ENCODE measurements around the gene DLX5. TPM values are rescaled to one million over a fixed set of nuclear protein-coding genes. Genes with fewer than 3 reads are reported as not detected.

DLX5 gene
- total RNA-seq, 2 donors from 2014 or later, result not detected

GRCh38 chr7:96987719-96988118, 36.9 kb downstream of the DLX5 start:
- DNase-seq (ENCODE audit: low spot score in 2 of 2), result no peak
- ATAC-seq, result no peak
- H3K9me3 Mint-ChIP-seq, result peaks cover under 1% of the 10 kb centered on the region in 2 donors
- no peak overlapping the region for H3K27ac Mint-ChIP-seq
- peaks cover 3 to 9% of the 10 kb centered on the region in 2 donors for H3K36me3 Mint-ChIP-seq

DNA sequence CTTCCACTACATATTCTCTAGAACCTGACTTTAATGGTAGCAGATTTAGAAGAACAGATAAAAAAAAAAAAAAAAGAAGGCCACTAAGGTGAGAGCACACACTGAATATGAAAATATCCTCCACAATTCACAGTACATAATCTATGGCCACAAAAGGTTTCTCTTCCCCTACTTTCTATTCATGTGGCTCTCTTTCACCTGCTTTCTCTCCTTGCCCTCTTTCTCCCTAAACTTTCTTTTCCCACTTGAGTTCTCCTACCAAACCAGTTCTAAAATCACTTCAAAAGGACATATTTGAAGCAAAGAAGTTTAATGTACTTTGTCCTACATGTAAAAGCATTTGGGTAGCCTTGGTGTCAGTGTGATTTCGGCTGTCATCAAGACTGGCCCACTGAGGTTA, 37.7 kb downstream of the DLX5 start:
- Mint-ChIP-seq H3K27ac (no peak overlapping the region), H3K36me3 (peaks cover 0 to 5% of the 10 kb centered on the region in 2 donors), H3K9me3 (no peaks in the 10 kb centered on the region)
- ATAC-seq, result no peak
- no peak for DNase-seq (ENCODE audit: low spot score in 2 of 2)

DNA sequence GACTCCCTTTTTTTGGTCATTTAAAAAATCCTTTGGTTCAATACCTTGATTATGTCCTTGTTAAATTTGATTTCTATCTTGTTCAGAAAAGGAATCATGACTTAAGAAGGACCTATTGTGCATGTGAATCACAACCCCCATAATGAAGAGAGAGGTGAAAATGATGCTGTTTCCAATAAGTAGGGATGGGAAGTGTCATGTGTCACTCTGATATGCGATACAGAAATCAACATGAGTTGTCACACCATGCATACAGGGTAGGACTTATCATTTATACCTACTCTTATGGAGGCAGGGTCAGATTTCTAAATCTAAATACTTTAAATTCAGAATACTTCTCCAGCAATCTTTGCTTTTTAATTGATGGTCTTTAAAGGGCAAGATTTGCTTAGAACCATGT, 38.6 kb downstream of the DLX5 start:
- DNase-seq (ENCODE audit: low spot score in 2 of 2), result no peak
- ATAC-seq, result no peak
- H3K9me3 Mint-ChIP-seq, result no peaks in the 10 kb centered on the region
- no peak overlapping the region for H3K27ac Mint-ChIP-seq
- H3K36me3 Mint-ChIP-seq, result peaks cover 0 to 5% of the 10 kb centered on the region in 2 donors

- Mint-ChIP-seq H3K27ac (no peak overlapping the region), H3K9me3 (no peaks in the 10 kb centered on the region), H3K36me3 (no peaks in the 10 kb centered on the region)
- DNase-seq (ENCODE audit: low spot score in 2 of 2), result no peak
- no peak for ATAC-seq
Measured at GRCh38 chr7:96982586-96982985, 42.0 kb downstream of the DLX5 start.

DNA sequence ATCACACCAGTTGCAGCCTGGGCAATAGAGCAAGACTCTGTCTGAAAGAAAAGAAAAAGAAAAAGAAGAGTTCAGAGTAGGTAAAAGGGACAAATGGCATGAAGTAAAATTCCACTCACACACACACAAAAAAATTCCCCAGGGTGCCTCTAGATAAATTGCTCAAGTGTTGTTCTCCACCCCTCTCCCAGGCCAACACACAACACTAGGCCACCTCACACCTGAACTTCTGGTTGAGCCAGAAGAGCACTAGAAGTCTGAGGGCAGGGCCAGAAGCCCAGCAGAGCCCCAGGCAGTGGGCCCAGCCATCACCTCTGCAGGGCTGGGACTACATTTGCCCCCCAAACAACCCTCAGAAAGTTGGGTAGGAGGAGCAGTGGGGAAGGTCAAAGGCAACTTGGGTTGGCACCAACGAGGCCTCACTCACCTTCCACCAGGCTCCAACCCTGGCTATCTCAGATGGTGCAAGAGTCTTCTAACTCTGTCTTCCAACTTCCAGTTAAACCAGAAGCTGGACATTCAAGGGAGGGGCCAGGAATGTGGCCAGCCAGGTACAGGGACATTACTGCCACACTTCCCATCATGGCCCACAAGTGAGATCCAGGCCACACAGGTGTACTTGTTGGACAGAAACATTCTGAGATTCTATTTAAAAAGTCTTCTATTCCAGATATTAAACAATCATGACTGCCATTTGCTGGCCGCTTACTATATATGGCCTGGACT, 44.9 kb downstream of the DLX5 start:
- no peaks in the 10 kb centered on the region for H3K36me3 Mint-ChIP-seq
- DNase-seq (ENCODE audit: low spot score in 2 of 2) (no peak), ATAC-seq (no peak)
- H3K27ac Mint-ChIP-seq, result no peak overlapping the region
- H3K9me3 Mint-ChIP-seq, result no peaks in the 10 kb centered on the region

GRCh38 chr7:96977445-96977844, 47.2 kb downstream of the DLX5 start:
- Mint-ChIP-seq H3K36me3 (no peaks in the 10 kb centered on the region), H3K27ac (no peak overlapping the region), H3K9me3 (no peaks in the 10 kb centered on the region)
- DNase-seq (ENCODE audit: low spot score in 2 of 2) (no peak), ATAC-seq (no peak)

- Mint-ChIP-seq H3K27ac (no peak overlapping the region), H3K9me3 (no peaks in the 10 kb centered on the region), H3K36me3 (no peaks in the 10 kb centered on the region)
- no peak for DNase-seq (ENCODE audit: low spot score in 2 of 2)
- ATAC-seq, result no peak
Measured at GRCh38 chr7:96976106-96976505, 48.5 kb downstream of the DLX5 start.

DNA sequence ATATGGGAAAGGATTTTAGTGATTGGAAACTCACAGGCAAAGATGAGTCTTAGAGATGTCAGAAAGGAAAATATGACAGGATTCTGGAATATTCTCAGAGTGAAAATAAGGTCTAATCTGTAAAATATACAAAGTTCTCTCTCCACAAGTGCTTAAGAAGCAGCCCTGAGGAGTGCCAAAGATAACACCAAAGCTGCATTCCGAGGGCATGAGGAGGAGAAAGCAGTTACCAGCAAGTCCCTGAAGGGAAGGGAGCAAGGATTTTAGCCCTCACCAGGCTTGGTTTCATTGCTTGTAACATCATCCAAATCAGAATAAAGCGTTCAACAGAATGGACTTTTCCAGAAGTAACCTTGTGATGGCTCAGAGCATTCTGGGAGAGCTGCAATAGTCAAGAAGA, 50.6 kb downstream of the DLX5 start:
- no peak for ATAC-seq
- Mint-ChIP-seq H3K9me3 (no peaks in the 10 kb centered on the region), H3K27ac (no peak overlapping the region), H3K36me3 (no peaks in the 10 kb centered on the region)
- DNase-seq (ENCODE audit: low spot score in 2 of 2), result no peak

DNA sequence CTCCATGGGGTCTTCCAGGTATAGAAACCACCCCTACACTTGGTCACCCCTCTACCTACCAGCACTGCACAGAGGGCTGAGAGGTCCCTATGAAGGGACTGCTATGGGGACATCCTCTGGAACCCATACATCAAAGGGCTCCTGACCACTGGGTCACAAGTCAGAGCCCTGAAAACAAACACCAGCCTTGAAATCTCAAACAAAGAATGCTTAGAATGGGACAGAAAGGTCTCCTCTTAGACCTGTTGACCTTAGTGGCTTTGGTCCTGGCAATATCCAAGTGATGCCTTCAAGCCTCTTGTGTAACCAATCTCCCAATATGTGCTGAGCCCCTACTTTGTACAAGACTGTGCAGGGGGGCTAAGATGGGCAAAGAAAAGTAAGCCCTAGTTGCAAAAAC, 53.9 kb downstream of the DLX5 start:
- Mint-ChIP-seq H3K9me3 (no peaks in the 10 kb centered on the region), H3K27ac (no peak overlapping the region), H3K36me3 (no peaks in the 10 kb centered on the region)
- ATAC-seq, result no peak
- no peak for DNase-seq (ENCODE audit: low spot score in 2 of 2)

Other genes with a start within 250 kb of the DLX5 start
- gene DLX6, start 19.3 kb downstream of the DLX5 start, total RNA-seq, result not detected
- gene SDHAF3, start 92.9 kb upstream of the DLX5 start, total RNA-seq, result 10 to 100 TPM; 19.7 to 28.8 TPM

Measured in activated naive CD4-positive, alpha-beta T cell treated with anti-CD3 and anti-CD28 coated beads, Interleukin-2, amount 50 U/mL, for 72 hours (primary cell).